Pancreas (tissue), 10 donors: ENCODE results near the gene CLK4. TPM values are rescaled to one million over a fixed set of nuclear protein-coding genes. Genes with fewer than 3 reads are reported as not detected.

Experiments
- ATAC-seq, 4 donors: fragments of 200-7000 bp; cut with Tn5 transposase; one replicate each; pipeline versions ENCODE4 v1.8.0 to v1.9.1; 2020; ENCODE audit warnings: mild to moderate bottlenecking in 4 of 4, moderate library complexity in 4 of 4
- DNase-seq, 6 donors: peaks; one replicate each; pipeline ENCODE4 v3.0.0-alpha.2; 2020
- FAIRE-seq: peaks from 2 replicates; lab custom pipeline; 2012; peaks lifted over from hg19 to GRCh38; lab: Jason Lieb, UNC
- H3K27ac ChIP-seq, 4 donors: fragments of 200-600 bp; sonication (generic); 1 replicate in 3 of 4; 2 replicates in 1 of 4; pipeline versions ENCODE4 v1.5.0 to v1.8.0; 2020
- H3K27me3 ChIP-seq, 4 donors: fragments of 200-600 bp; one replicate each; pipeline ENCODE4 v1.8.0; 2021
- H3K36me3 ChIP-seq, 3 donors: fragments of 200-600 bp; sonication (generic) in 1 of 3; one replicate each; pipeline versions ENCODE4 v1.5.0 to v1.8.0; 2020 to 2021
- H3K4me1 ChIP-seq, 3 donors: fragments of 200-600 bp; one replicate each; pipeline ENCODE4 v1.8.0; 2021
- H3K4me3 ChIP-seq, 4 donors: fragments of 200-600 bp; sonication (generic) in 2 of 4; one replicate each; pipeline versions ENCODE4 v1.5.0 to v1.8.0; 2020 to 2021
- H3K9me3 ChIP-seq, 4 donors: fragments of 200-600 bp; one replicate each; pipeline ENCODE4 v1.8.0; 2021
- WGBS, 2 donors: extraction: QIAGEN DNeasy Blood & Tissue Kit; methylation state at CpG; one replicate each; pipeline ENCODE4 v1.1.7; 2013; 5-methylcytosine and 5-hydroxymethylcytosine counted together
- intact Hi-C, 3 donors: fragments of 100-400 bp; cut with DNase I; formaldehyde crosslinking; loops; one replicate each; pipeline versions ENCODE4 v1.11.1 to v1.14.2; 2022
- polyA plus RNA-seq, 2 donors: library from polyadenylated mRNA; stranded (reverse); fragments of 200-250 nt; gene quantifications; one replicate each; pipeline ENCODE4 v1.2.3, GENCODE V29; 2013
- total RNA-seq, 6 donors: library from RNA; stranded (reverse); fragmentation: NEBNext Ultra II Directional in 4 of 6; extraction: Animal tissue kit (Norgen Biotek cat#: 25700) in 4 of 6; gene quantifications; one replicate each; pipeline versions ENCODE4 v1.2.1 to v1.2.4, GENCODE V29; 2021 to 2023
- TF ChIP-seq, protein P1 (sequence below), 4 donors: fragments of 200-600 bp; sonication (generic) in 3 of 4; IDR thresholded peaks; one replicate each; pipeline versions ENCODE4 v1.5.0 to v1.8.0; 2021; ENCODE audit warnings: antibody characterized with exemption in 4 of 4
- donor health status: healthy with polysubstance abuse.
- donor health status: DM: no; HTN: no; CAD: no; lungs with moderate emphysema.
- donor health status: DM: no; HTN: no; CAD: no.
- donor health status: control.
- donor health status: control.
- donor health status: Bipolar disorder and iron deficiency.
- donor health status: DM: yes; HTN: yes; CAD: no.
- donor health status: DM: no; HTN: no; CAD: no.
- donor health status: DM: no; HTN: no; CAD: no.
- donor health status: DM: yes; HTN: yes; CAD: no.

CLK4 gene
- 10 to 100 TPM; 10.6 to 24.9 (median 17.9) TPM for total RNA-seq
- 10 to 100 TPM; 36.4 to 47.0 TPM for polyA plus RNA-seq

DNA sequence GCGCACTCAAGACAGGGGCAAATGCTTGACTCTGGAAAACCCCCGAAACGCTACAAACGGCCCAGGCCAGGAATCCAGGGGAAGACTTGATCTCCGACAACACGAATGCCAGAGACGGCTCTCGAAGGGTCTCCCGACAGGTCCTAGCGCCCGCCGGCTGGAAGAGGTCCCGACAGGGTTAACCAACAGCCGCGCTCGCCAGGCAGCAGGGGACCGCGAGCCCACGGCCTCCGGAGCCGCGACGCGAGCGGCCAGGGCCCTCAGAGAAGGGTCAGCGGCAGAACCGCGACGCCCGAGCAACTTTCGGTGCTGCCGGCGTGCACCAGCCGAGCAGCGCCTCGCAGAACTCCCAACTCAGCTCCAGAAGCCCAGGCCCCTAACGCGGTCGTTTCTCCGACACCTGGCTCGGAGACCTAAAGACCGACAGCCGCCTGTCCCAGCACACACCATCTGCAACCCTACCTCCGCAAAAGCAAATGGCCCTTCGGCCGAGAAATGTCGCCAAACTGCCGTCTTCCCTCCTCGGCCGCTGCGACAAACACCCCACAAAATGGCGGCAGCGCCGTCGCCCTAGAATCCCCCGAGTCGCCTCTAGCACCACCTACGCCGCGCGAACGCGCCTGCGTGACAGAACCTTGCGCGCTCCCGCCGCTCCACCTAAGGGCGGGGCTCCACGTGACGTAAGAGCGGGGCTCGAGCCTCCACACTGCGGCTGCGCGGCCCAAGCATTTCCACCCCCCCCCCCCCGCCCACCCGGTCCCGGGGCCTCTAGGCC is at the start of gene CLK4:
TSS of gene CLK4 (minus strand) at position 567 of the 775 bp plus-strand sequence. CDS start 3,634 bp downstream, outside the sequence.
- no peaks in the 10 kb centered on the region for H3K27me3 ChIP-seq
- no peaks in the 10 kb centered on the region for H3K9me3 ChIP-seq
- H3K27ac ChIP-seq, result peak within 1 kb of the TSS; percentile 94 to 98 (median 94)
- FAIRE-seq, result no peak
- intact Hi-C loops, result no loop called here
- WGBS, 2 donors, result 0 to 1% methylated on average over 77 to 79 of the region's 79 CpGs
- TF ChIP-seq, protein P1, sequence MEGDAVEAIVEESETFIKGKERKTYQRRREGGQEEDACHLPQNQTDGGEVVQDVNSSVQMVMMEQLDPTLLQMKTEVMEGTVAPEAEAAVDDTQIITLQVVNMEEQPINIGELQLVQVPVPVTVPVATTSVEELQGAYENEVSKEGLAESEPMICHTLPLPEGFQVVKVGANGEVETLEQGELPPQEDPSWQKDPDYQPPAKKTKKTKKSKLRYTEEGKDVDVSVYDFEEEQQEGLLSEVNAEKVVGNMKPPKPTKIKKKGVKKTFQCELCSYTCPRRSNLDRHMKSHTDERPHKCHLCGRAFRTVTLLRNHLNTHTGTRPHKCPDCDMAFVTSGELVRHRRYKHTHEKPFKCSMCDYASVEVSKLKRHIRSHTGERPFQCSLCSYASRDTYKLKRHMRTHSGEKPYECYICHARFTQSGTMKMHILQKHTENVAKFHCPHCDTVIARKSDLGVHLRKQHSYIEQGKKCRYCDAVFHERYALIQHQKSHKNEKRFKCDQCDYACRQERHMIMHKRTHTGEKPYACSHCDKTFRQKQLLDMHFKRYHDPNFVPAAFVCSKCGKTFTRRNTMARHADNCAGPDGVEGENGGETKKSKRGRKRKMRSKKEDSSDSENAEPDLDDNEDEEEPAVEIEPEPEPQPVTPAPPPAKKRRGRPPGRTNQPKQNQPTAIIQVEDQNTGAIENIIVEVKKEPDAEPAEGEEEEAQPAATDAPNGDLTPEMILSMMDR (IDR thresholded peaks at IDR 0.05), result no peak
- H3K4me3 ChIP-seq, result peak within 1 kb of the TSS; percentile 53 to 91 (median 85)
- peaks cover 0 to 12% (median 8%) of the 10 kb centered on the region in 3 donors for H3K36me3 ChIP-seq
- ATAC-seq, result peak; percentile 93 to 98 (median 96)
- H3K4me1 ChIP-seq, result peaks cover 0 to 16% (median 15%) of the 10 kb centered on the region in 3 donors
- peak; percentile 92 to 99 (median 96) for DNase-seq

DNA sequence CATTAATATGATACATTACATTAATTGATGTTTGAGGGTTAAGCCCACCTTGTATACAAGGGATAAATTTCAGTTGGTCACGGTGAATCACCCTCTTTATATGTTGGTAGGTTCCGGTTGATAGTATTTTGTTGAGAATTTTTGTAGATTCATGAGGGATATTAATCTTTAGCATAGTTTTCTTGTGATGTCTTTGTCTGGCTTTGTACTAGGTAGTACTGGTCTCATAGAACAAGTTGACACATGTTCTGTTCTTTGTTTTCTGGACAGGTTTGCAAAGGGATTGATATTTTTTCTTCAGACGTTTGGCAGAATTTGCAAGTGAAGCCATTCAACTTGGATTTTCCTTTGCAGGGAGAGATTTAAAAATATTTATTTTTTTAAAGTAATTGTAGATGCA is 49.1 kb upstream of the CLK4 start:
- Histone ChIP-seq H3K9me3 (no peaks in the 10 kb centered on the region), H3K4me1 (no peaks in the 10 kb centered on the region), H3K27ac (no peak overlapping the region), H3K4me3 (no peak overlapping the region), H3K27me3 (no peaks in the 10 kb centered on the region), H3K36me3 (no peaks in the 10 kb centered on the region)
- ATAC-seq (no peak), DNase-seq (no peak), FAIRE-seq (no peak)
- intact Hi-C loops, result no loop called here
- TF ChIP-seq, protein P1 (IDR thresholded peaks at IDR 0.05), result no peak
- 89 to 90% methylated on average over 3 of the region's 3 CpGs for WGBS, 2 donors

DNA sequence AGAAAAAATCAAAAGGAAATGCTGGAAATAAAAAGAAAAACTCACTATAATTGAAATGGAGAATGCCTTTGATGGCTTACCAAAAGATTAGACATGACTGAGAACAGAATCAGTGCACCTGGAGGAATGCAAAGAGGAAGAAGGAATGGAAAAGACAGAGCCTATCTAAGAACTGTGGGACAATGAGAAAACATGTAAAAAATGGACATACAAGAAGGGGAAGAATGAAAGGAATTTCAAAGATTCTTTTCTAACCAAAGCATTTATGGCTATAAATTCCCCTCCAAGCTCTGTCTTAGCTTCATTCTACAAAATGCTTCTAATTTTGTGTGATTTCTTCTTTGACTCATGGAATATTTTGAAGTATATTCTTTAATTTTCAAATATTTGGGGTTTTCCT is 47.5 kb upstream of the CLK4 start:
- no peak overlapping the region for H3K27ac ChIP-seq
- no peaks in the 10 kb centered on the region for H3K27me3 ChIP-seq
- H3K4me1 ChIP-seq, result no peaks in the 10 kb centered on the region
- TF ChIP-seq, protein P1 (IDR thresholded peaks at IDR 0.05), result no peak
- intact Hi-C loops, result no loop called here
- H3K9me3 ChIP-seq, result no peaks in the 10 kb centered on the region
- FAIRE-seq (no peak), DNase-seq (no peak), ATAC-seq (no peak)
- no peak overlapping the region for H3K4me3 ChIP-seq
- H3K36me3 ChIP-seq, result no peaks in the 10 kb centered on the region

DNA sequence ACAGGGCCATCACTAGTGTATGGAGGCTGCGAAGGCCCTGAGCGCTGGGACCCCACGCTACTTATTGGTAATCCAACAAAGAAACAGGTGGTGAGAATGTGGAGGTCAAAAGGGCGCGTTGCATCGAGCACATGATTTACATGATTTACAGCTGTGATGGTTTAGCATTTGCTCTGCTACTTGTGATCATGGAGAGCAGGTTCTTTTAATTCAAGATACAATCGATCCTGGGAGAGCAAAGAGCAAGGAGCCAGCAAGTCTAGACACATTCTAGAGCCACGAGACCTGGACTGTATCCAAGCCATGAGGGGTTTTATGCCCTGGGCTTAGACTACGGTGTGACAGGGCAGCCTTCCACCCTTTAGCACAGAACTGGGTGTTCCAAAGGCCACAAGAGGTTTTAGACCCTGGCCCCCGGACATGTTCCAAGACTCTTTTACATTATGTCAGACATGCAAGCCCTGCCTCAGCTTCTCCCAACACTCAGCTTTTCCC is 47.0 kb upstream of the CLK4 start:
- H3K9me3 ChIP-seq, result no peaks in the 10 kb centered on the region
- DNase-seq, result no peak
- H3K4me3 ChIP-seq, result no peak overlapping the region
- no peak overlapping the region for H3K27ac ChIP-seq
- 74 to 76% methylated on average over 10 of the region's 10 CpGs for WGBS, 2 donors
- TF ChIP-seq, protein P1 (IDR thresholded peaks at IDR 0.05), result no peak
- intact Hi-C loops, result no loop called here
- ATAC-seq, result no peak
- no peaks in the 10 kb centered on the region for H3K4me1 ChIP-seq
- H3K36me3 ChIP-seq, result no peaks in the 10 kb centered on the region
- no peak for FAIRE-seq
- H3K27me3 ChIP-seq, result no peaks in the 10 kb centered on the region

DNA sequence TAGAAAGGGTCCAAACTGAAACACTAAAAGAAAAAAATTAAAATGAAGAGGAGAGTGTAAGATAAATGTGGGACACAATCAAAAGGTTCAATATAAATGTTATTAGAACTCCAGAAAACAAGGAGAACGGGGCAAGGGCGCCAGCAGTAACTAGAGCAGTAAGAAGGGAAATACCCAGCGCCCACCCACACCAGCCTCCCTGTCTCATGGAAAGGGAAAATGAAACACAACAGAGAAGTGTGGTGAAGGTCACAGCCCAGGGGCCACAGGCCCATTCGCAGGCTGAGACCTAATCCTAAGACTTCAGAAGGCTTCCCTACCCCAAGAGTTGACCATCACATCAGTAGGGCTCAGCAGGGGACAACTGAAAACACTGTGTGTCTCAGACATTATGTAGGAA is 45.8 kb upstream of the CLK4 start:
- 85 to 86% methylated on average over 4 of the region's 4 CpGs for WGBS, 2 donors
- ATAC-seq (no peak), DNase-seq (no peak), FAIRE-seq (no peak)
- Histone ChIP-seq H3K9me3 (no peaks in the 10 kb centered on the region), H3K4me3 (no peak overlapping the region), H3K36me3 (no peaks in the 10 kb centered on the region), H3K27ac (no peak overlapping the region), H3K27me3 (no peaks in the 10 kb centered on the region), H3K4me1 (no peaks in the 10 kb centered on the region)
- intact Hi-C loops, result no loop called here
- TF ChIP-seq, protein P1 (IDR thresholded peaks at IDR 0.05), result no peak
